GM19238 (cell line): ENCODE data around the gene GRPR.
"Not testable (repeated sequence)": the region's sequence is repeated elsewhere in the genome, so short reads cannot be mapped to it uniquely, and the experiment has no call there.

Source experiments
- DNase-seq: peaks from one replicate; pipeline ENCODE4 v3.0.0; 2011; ENCODE audit warnings: low spot score; ENCODE audit not compliant: insufficient read length

Gene GRPR

GRCh38 chrX:16137416-16138107, 14.2 kb downstream of the GRPR start:
- DNase-seq, result peak; percentile 13

- DNase-seq, result no peak
These were observed 14.7 kb downstream of the GRPR start for GRCh38 chrX:16138108-16138427.

DNA sequence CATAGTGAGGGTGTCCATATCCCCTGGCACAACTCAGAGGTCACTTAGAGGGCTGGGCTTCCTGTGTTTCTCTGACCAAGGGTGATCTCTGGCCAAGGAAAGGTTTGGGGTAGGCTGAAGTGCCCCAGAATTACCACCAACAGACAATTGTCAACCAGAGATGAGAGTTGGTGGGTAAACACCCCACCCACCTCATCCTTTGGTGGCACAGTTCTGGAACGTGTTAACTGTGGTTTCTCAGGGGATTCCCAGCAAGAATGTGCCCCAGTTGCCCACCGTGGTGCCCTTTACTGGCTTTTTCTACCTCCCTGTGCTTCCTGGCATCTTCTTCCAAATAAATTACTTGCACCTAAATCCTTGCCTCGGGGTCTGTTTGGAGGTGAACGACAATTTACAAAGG, 17.1 kb downstream of the GRPR start:
- DNase-seq, result no peak

- no peak for DNase-seq
These were observed 17.6 kb downstream of the GRPR start for GRCh38 chrX:16140983-16141382.

GRCh38 chrX:16141422-16142245, 18.3 kb downstream of the GRPR start:
- DNase-seq, result no peak

GRCh38 chrX:16142246-16142558, 18.8 kb downstream of the GRPR start:
- DNase-seq, result no peak

GRCh38 chrX:16143968-16144367, 20.6 kb downstream of the GRPR start:
- no peak for DNase-seq

- DNase-seq, result no peak
These were observed 21.1 kb downstream of the GRPR start for GRCh38 chrX:16144420-16144819.

DNA sequence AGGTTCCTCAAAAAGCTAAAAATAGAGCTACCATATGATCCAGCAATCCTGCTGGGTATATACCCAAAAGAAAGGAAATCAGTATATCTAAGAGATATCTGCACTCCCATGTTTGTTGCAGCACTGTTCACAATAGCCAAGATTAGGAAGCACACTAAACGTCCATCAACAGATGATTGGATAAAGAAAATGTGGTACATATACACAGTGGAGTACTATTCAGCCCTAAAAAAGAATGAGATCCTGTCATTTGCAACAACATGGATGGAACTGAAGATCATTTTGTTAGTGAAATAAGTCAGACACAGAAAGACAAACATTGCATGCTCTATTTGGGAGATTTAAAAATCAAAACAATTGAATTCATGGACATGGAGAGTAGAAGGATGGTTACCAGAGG, 21.7 kb downstream of the GRPR start:
- DNase-seq, result not testable (repeated sequence)

DNA sequence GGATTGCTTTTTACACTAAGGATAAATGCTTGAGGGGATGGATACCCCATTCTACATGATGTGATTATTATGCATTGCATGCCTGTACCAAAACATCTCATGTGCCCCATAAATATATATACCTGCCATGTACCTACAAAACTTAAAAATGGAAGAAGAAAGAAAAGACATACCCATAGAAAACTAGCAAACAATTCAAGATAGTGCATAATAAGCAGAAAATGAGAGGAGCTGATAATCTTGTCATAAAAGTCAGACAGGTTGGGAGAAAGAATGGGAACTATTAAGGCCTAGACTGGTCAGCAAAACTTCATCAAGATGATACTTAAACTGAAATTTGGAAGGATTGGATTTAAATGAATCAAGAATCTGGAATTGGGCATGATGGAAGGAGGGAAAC, 22.3 kb downstream of the GRPR start:
- no peak for DNase-seq

GRCh38 chrX:16148896-16149295, 25.5 kb downstream of the GRPR start:
- no peak for DNase-seq

GRCh38 chrX:16155581-16156096, 32.3 kb downstream of the GRPR start:
- DNase-seq, result no peak

DNA sequence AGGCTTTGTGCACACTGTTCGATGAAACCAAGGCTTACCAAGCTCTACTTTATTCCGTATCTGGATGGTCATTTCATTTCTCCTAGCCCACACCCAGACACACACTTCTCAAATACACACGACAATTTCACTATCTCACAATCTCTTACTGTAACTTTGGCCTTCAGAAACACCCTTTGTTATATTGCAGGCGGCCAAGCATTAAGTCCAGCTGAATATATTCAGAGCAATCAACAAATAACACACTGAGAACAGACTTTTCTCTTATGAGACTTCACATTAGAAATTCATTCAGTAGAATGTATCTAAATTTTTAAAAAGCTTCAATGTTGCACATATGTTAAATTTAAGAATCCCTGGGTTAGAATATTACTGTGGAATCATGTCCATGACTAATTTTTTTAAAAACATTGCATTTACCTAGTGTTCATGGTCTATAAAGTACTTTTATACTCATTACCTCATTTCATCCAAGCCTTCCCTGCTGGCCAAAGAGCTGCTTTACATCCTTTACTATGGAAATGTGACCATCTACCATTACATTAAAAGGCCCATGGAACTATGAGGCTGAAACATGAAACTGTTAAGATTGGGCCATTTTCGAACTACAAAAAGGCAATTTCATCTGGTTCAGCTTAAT, 33.4 kb downstream of the GRPR start:
- no peak for DNase-seq

DNA sequence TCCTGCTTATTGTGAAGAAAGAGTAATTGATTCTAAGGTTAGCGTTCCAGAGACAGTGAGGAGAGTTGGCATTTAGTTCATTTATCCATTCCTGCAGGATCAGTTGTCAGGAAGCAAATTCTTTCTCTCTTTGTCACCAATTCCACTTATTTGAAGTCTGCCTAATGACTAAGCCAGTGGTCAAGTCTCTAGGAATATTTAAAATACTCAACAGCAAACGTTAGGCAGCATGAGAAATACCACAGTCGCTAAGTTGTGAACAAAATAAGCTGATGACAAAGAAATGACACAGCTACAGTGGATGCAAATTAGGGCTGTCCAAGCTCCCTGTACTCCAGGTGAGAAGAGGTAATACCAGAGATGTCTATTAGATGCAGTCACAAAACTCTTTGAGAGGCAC, 37.4 kb downstream of the GRPR start:
- no peak for DNase-seq

DNA sequence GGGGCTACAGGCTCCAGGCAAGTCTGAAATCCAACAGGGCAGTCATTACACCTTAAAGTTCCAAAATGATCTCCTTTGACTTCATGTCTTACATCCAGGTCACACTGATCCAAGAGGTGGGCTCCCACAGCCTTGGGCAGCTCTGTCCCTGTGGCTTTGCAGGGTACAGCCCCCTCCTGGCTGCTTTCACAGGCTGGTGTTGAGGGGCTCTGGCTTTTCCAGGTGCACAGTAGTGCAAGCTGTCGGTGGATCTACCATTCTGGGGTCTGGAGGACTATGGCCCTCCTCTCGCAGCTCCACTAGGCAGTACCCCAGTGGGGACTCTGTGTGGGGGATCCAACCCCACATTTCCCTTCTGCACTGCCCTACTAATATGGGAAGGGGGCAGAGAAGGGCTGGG, 37.8 kb downstream of the GRPR start:
- DNase-seq, result not testable (repeated sequence)

- no peak for DNase-seq
These were observed 39.0 kb downstream of the GRPR start for GRCh38 chrX:16162391-16162790.

DNA sequence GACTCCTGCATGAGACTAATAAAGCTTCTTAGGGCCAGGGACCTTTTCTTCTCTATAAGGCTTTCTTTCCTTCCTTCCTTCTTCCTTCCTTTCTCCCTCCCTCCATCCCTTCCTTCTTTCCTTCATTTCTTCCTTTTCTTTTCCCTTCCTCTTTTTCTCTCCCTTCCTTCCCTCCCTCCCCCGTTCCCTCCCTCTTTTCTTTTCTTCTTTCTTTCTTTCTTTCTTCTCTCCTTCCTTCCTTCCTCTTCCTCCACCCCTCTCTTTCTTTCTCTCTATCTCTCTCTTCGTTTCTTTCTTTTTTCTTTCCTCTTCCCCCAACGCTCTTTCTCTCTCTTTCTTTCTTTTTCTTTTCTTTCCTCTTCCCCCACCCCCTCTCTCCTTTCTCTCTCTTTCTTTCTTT, 41.4 kb downstream of the GRPR start:
- no peak for DNase-seq

DNA sequence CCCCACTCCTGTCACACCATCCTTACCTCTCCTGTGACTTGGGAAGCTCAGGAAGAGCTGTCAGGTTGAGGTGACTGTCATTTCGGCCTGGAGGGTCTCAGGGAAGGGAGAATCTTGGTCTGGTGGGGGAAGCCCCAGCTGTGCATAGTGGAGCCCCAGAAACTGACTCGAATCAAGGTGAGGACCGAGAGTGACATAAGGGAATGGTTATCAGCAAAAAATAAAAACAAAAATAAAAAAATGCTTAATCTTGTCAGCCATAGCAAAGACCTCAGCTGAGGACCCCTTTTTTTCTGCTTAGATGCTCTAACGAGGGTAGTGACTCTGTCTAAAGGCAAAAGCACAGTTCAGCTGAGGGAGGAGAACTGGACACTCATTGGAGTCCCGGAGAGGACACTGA, 43.8 kb downstream of the GRPR start, which contains the start of gene MAGEB17:
Gene MAGEB17, plus strand, starts transcription at position 301 of the 400 bp plus-strand sequence. CDS start 2,902 bp downstream, outside the sequence.
- no peak for DNase-seq

DNA sequence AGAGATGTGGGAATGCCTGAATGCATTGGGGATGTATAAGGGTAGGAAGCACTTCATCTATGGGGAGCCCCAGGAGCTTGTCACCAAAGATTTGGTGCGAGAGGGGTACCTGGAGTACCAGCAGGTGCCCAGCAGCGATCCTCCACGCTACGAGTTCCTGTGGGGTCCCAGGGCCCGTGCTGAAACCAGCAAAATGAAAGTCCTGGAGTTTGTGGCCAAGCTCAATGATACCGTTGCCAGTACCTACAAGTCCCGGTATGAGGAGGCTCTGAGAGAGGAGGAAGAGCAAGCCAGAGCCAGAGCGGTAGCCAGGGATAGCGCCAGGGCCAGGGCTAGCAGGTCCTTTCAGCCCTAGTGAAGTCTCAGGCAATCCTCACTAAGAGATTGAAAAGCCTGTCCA, 47.7 kb downstream of the GRPR start:
- DNase-seq, result no peak

DNA sequence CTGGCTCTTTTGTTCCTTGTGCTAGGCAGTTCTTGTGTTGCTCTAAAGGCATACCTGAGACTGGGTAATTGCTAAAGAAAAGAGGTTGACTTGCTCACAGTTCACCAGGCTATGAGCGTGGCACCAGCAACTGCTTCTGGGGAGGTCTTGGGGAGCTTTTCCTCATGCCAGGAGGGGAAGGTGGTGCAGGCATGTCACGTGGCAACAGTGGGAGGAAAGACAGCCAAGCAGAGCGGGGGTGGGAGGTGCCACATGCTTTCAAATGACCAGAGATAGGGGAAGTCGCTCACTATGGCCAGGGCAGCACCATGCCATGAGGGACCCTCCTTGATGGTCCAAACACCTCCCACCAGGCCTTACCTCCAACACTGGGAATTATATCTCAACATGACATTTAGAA, 48.6 kb downstream of the GRPR start:
- no peak for DNase-seq

GRCh38 chrX:16172391-16172790, 49.0 kb downstream of the GRPR start:
- no peak for DNase-seq

DNA sequence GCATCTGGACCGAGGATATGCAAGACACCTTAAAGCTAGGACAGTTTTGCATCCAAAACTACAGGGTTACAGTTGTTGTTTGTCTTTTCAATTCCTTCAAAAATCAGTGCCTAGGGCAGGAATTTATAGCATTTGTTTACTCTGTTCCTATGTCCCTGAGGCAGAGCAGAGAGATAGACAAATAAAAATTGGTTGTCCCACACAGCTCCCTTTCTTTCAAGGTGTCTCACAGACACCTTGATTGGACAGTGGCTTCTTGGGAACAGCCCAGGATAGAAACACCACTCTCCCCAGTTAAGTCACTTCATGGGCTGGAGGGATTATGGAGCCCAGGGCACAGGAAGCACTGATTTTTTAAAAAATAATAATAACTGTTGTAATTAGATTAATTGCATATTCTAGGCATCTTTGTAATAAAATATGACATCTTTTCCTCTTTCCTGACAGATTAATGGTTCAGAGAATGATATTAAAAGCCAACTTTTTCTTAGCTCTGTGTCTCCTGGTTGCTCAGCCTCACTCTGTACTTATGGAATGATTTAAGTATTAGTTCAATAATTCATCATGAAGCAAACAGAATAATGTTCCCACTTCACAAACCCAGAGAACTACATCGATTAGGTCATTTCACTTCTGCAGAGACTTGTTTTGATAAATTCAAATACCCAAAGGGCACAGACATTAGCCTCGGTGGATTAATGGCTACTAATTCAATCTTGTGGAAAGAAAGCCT, 52.1 kb downstream of the GRPR start:
- no peak for DNase-seq
